T-cell (primary cell): ENCODE measurements around the gene USH1G. TPM values are rescaled to one million over a fixed set of nuclear protein-coding genes. Genes with fewer than 3 reads are reported as not detected.

Experiments
- ATAC-seq, 4 experiments: fragments of 200-7000 bp in 3 of 4; fragments of 150-1000 bp in 1 of 4; cut with Tn5 transposase; replicated peaks in 1 of 4; 1 replicate in 3 of 4; 2 replicates in 1 of 4; pipeline ENCODE4 v1.10.0; 2021; ENCODE audit warnings: moderate library complexity in 3 of 4, mild to moderate bottlenecking in 2 of 4, moderate number of reproducible peaks in 1 of 4
- CTCF ChIA-PET, 2 donors: fragments of 300-600 bp; sonication (Branson Sonifier 250); formaldehyde crosslinking; loops; one replicate each; lab custom pipeline; 2022; ENCODE audit warnings: antibody characterized with exemption in 2 of 2; lab: Charles Lee
- POLR2A ChIA-PET, 2 donors: fragments of 300-600 bp; sonication (Branson Sonifier 250); formaldehyde crosslinking; loops; one replicate each; lab custom pipeline; 2022; ENCODE audit warnings: antibody characterized with exemption in 2 of 2; lab: Charles Lee
- DNase-seq, 35 experiments: peaks; one replicate each; pipeline versions ENCODE4 v3.0.0 to v3.0.0-alpha.2; 2013 to 2023
- H3K27ac ChIP-seq: one replicate; pipeline ENCODE4 v1.5.1; 2013; ENCODE audit warnings: low read length
- H3K27me3 ChIP-seq, 2 experiments: replicated peaks in 1 of 2; 1 replicate in 1 of 2; 2 replicates in 1 of 2; pipeline versions ENCODE4 v1.6.1 to v1.7.0; 2013; ENCODE audit warnings: low read length in 1 of 2, mixed read lengths in 1 of 2; ENCODE audit not compliant: control insufficient read depth in 2 of 2, insufficient read depth in 2 of 2; ENCODE audit errors: extremely low read depth in 1 of 2
- H3K36me3 ChIP-seq, 2 donors: 1 replicate in 1 of 2; 2 replicates in 1 of 2; pipeline versions ENCODE4 v1.6.1 to v1.7.0; 2013; ENCODE audit warnings: low read length in 1 of 2; ENCODE audit not compliant: control insufficient read depth in 2 of 2, insufficient read depth in 1 of 2; ENCODE audit errors: extremely low read depth in 1 of 2
- H3K4me1 ChIP-seq, 2 experiments: 1 replicate in 1 of 2; 2 replicates in 1 of 2; pipeline versions ENCODE4 v1.6.1 to v1.7.0; 2013; ENCODE audit warnings: low read length in 2 of 2, mixed read lengths in 1 of 2; ENCODE audit not compliant: insufficient read depth in 2 of 2, control insufficient read depth in 1 of 2; ENCODE audit errors: extremely low read depth in 1 of 2
- H3K4me3 ChIP-seq, 2 donors: 1 replicate in 1 of 2; 2 replicates in 1 of 2; pipeline versions ENCODE4 v1.5.1 to v1.7.0; 2013; ENCODE audit warnings: mild to moderate bottlenecking in 2 of 2, low read length in 1 of 2, moderate library complexity in 1 of 2; ENCODE audit not compliant: control insufficient read depth in 1 of 2; ENCODE audit errors: extremely low read depth in 1 of 2
- H3K9me3 ChIP-seq: 2 replicates; pipeline ENCODE4 v1.7.0; 2013
- H3K27ac Mint-ChIP-seq, 2 donors: one replicate each; pipeline ENCODE4 v1.8.0; 2020 to 2021; ENCODE audit warnings: mild to moderate bottlenecking in 2 of 2, mixed read lengths in 2 of 2
- H3K27me3 Mint-ChIP-seq, 2 donors: one replicate each; pipeline ENCODE4 v1.8.0; 2021 to 2022; ENCODE audit warnings: mixed read lengths in 2 of 2
- H3K36me3 Mint-ChIP-seq: one replicate; pipeline ENCODE4 v1.8.0; 2021; ENCODE audit warnings: mixed read lengths
- H3K4me1 Mint-ChIP-seq, 3 donors: one replicate each; pipeline ENCODE4 v1.8.0; 2020 to 2022; ENCODE audit warnings: mixed read lengths in 3 of 3, mild to moderate bottlenecking in 1 of 3
- H3K4me3 Mint-ChIP-seq, 3 donors: one replicate each; pipeline ENCODE4 v1.8.0; 2020 to 2022; ENCODE audit warnings: mild to moderate bottlenecking in 3 of 3, mixed read lengths in 3 of 3, moderate library complexity in 3 of 3
- H3K9me3 Mint-ChIP-seq, 3 donors: one replicate each; pipeline ENCODE4 v1.8.0; 2020 to 2022; ENCODE audit warnings: mixed read lengths in 3 of 3
- WGBS: methylation state at CpG from one replicate; pipeline ENCODE4 v1.1.5; 2013; ENCODE audit warnings: missing lambda C conversion rate; ENCODE audit not compliant: insufficient coverage; 5-methylcytosine and 5-hydroxymethylcytosine counted together
- total RNA-seq, 35 experiments: library from RNA in 6 of 35; stranded (reverse) in 6 of 35; fragments of 120-200 nt in 1 of 35; gene quantifications; one replicate each; pipeline versions ENCODE4 v1.2.1 to v1.2.4 and lab custom pipeline; 2013 to 2026

Gene USH1G
- total RNA-seq, 5 donors from 2014 or later (not counting 1 experiment from before 2014, with no cell fraction given) = not detected

- POLR2A ChIA-PET = interaction anchor here in 1 of 2 donors (0.7 kb wide), 1 partner anchor 11 kb away, joined by 3 read pairs; no protein-coding TSS in a partner anchor
- no peaks in the 10 kb centered on the region for H3K9me3 ChIP-seq
- no peak overlapping the region for H3K27ac Mint-ChIP-seq
- ATAC-seq (no peak), DNase-seq (no peak)
- H3K27me3 Mint-ChIP-seq = peaks cover 2 to 3% of the 10 kb centered on the region in 2 donors
- no peaks in the 10 kb centered on the region for H3K4me1 ChIP-seq
- H3K36me3 Mint-ChIP-seq = no peaks in the 10 kb centered on the region
- WGBS = 65% methylated on average over 7 of the region's 8 CpGs
- H3K4me3 ChIP-seq = no peak overlapping the region
- no peaks in the 10 kb centered on the region for H3K9me3 Mint-ChIP-seq
- no peak overlapping the region for H3K27ac ChIP-seq
- no peaks in the 10 kb centered on the region for H3K4me1 Mint-ChIP-seq
- no peaks in the 10 kb centered on the region for H3K36me3 ChIP-seq
- CTCF ChIA-PET = no interaction called here
- peaks cover under 1 to 52% of the 10 kb centered on the region in 2 experiments for H3K27me3 ChIP-seq
- H3K4me3 Mint-ChIP-seq = no peak overlapping the region
These were observed 27.2 kb upstream of the USH1G start for GRCh38 chr17:74950207-74950606.

GRCh38 chr17:74949455-74950115, 26.5 kb upstream of the USH1G start:
- ChIA-PET POLR2A (interaction anchor here in 1 of 2 donors (0.7 kb wide), 1 partner anchor 11 kb away, joined by 3 read pairs; no protein-coding TSS in a partner anchor), CTCF (interaction anchor here (0.6 to 0.8 kb wide), 2 partner anchors 15 to 117 kb away, joined by 3 to 8 read pairs; no protein-coding TSS in a partner anchor)
- Mint-ChIP-seq H3K9me3 (no peaks in the 10 kb centered on the region), H3K27me3 (peaks cover 3% of the 10 kb centered on the region in 2 donors), H3K4me1 (no peaks in the 10 kb centered on the region), H3K36me3 (no peaks in the 10 kb centered on the region), H3K4me3 (no peak overlapping the region), H3K27ac (no peak overlapping the region)
- Histone ChIP-seq H3K36me3 (no peaks in the 10 kb centered on the region), H3K4me1 (no peaks in the 10 kb centered on the region), H3K27me3 (peaks cover 2 to 50% of the 10 kb centered on the region in 2 experiments), H3K27ac (no peak overlapping the region), H3K9me3 (no peaks in the 10 kb centered on the region), H3K4me3 (no peak overlapping the region)
- no peak for ATAC-seq
- 68% methylated on average over 6 of the region's 12 CpGs for WGBS
- no peak for DNase-seq

GRCh38 chr17:74947041-74947754, 24.1 kb upstream of the USH1G start:
- no peaks in the 10 kb centered on the region for H3K36me3 Mint-ChIP-seq
- H3K9me3 Mint-ChIP-seq = no peaks in the 10 kb centered on the region
- Histone ChIP-seq H3K27ac (no peak overlapping the region), H3K36me3 (no peaks in the 10 kb centered on the region), H3K27me3 (peaks cover 4 to 53% of the 10 kb centered on the region in 2 experiments), H3K4me1 (no peaks in the 10 kb centered on the region), H3K9me3 (no peaks in the 10 kb centered on the region), H3K4me3 (no peak overlapping the region)
- no peak overlapping the region for H3K27ac Mint-ChIP-seq
- no peak for DNase-seq
- WGBS = 86% methylated on average over 15 of the region's 17 CpGs
- peaks cover 3 to 9% of the 10 kb centered on the region in 2 donors for H3K27me3 Mint-ChIP-seq
- no peak for ATAC-seq
- H3K4me3 Mint-ChIP-seq = no peak overlapping the region
- ChIA-PET CTCF (no interaction called here), POLR2A (no interaction called here)
- no peaks in the 10 kb centered on the region for H3K4me1 Mint-ChIP-seq

- no peak for DNase-seq
- 79% methylated on average over 6 of the region's 14 CpGs for WGBS
- CTCF ChIA-PET = no interaction called here
- Mint-ChIP-seq H3K27me3 (peaks cover 7 to 13% of the 10 kb centered on the region in 2 donors), H3K27ac (no peak overlapping the region), H3K4me1 (no peaks in the 10 kb centered on the region), H3K4me3 (no peak overlapping the region), H3K9me3 (no peaks in the 10 kb centered on the region), H3K36me3 (no peaks in the 10 kb centered on the region)
- H3K27ac ChIP-seq = no peak overlapping the region
- peaks cover 4 to 56% of the 10 kb centered on the region in 2 experiments for H3K27me3 ChIP-seq
- no peaks in the 10 kb centered on the region for H3K36me3 ChIP-seq
- no peaks in the 10 kb centered on the region for H3K9me3 ChIP-seq
- no peaks in the 10 kb centered on the region for H3K4me1 ChIP-seq
- no peak for ATAC-seq
- no peak overlapping the region for H3K4me3 ChIP-seq
- POLR2A ChIA-PET = no interaction called here
These were observed 23.6 kb upstream of the USH1G start for GRCh38 chr17:74946641-74947040.

- Histone ChIP-seq H3K9me3 (no peaks in the 10 kb centered on the region), H3K4me3 (no peak overlapping the region), H3K27ac (no peak overlapping the region), H3K4me1 (no peaks in the 10 kb centered on the region), H3K27me3 (peaks cover 5 to 55% of the 10 kb centered on the region in 2 experiments), H3K36me3 (no peaks in the 10 kb centered on the region)
- Mint-ChIP-seq H3K36me3 (no peaks in the 10 kb centered on the region), H3K27me3 (peaks cover 11 to 18% of the 10 kb centered on the region in 2 donors), H3K27ac (no peak overlapping the region), H3K9me3 (no peaks in the 10 kb centered on the region), H3K4me1 (no peaks in the 10 kb centered on the region), H3K4me3 (no peak overlapping the region)
- 50% methylated on average over 2 of the region's 6 CpGs for WGBS
- POLR2A ChIA-PET = no interaction called here
- no peak for ATAC-seq
- no peak for DNase-seq
- CTCF ChIA-PET = no interaction called here
These were observed 22.5 kb upstream of the USH1G start for GRCh38 chr17:74945543-74945942.

- Histone ChIP-seq H3K4me1 (no peaks in the 10 kb centered on the region), H3K9me3 (no peaks in the 10 kb centered on the region), H3K36me3 (no peaks in the 10 kb centered on the region), H3K4me3 (no peak overlapping the region), H3K27ac (no peak overlapping the region), H3K27me3 (peaks cover 6 to 52% of the 10 kb centered on the region in 2 experiments)
- POLR2A ChIA-PET = no interaction called here
- WGBS = 59% methylated on average over 4 of the region's 13 CpGs
- DNase-seq (no peak), ATAC-seq (no peak)
- H3K27me3 Mint-ChIP-seq = peaks cover 16 to 24% of the 10 kb centered on the region in 2 donors
- H3K9me3 Mint-ChIP-seq = no peaks in the 10 kb centered on the region
- H3K4me3 Mint-ChIP-seq = no peak overlapping the region
- peaks cover 0 to 7% (median 0%) of the 10 kb centered on the region in 3 donors for H3K4me1 Mint-ChIP-seq
- no peak overlapping the region for H3K27ac Mint-ChIP-seq
- CTCF ChIA-PET = no interaction called here
- no peaks in the 10 kb centered on the region for H3K36me3 Mint-ChIP-seq
These were observed 20.9 kb upstream of the USH1G start for GRCh38 chr17:74943808-74944522.
